ENCODE measurements around the gene CLEC1A.

Gene CLEC1A

DNA sequence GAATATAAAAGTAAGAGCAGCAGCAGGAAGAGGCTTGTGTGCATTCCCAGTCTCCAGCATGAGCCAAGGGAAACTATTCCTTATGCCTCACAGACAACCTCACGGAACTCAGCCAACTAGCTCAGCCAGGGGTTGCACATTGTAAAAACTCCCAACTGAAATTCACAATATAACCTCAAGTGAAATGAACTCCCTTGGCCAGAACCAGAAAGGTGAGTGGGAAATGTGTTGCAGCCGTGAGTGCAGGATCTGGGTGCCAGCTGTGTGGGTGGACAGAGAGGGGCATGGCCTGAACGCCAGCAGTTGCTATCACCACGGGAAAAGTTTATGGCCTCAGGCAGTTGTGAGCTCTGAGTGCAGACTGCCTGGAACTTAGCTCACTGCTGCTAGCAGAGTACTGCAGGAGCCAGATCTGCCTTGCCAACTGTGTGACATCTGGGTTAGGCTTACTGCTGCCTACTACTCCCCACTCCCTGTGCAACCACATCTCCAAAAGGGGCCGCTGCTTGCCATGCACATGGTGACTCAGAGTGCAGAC, 2.3 kb upstream of the CLEC1A start:
- peak; percentile 87 for DNase-seq (ENCODE audit: low read depth)

DNA sequence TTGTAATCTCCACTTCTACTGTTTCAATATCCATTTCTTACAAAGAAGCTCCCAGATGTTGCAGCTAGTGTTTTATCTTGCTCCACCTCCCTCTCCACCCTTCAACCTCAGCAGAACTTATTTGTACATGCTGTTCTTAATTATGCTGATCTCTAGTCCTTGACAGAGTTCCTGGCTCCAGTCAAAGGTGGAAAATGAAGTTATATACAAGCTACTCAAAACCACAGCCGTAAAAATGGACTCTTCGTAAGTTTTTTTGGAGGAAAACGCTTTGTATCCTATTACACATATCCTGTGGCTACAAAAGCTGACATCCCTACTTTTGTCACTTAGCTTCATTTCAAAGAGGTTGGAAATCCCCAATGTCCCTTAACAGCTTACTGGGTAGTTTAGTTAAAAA, 1.3 kb downstream of the CLEC1A start:
- peak; percentile 62 for DNase-seq (ENCODE audit: low read depth)

DNA sequence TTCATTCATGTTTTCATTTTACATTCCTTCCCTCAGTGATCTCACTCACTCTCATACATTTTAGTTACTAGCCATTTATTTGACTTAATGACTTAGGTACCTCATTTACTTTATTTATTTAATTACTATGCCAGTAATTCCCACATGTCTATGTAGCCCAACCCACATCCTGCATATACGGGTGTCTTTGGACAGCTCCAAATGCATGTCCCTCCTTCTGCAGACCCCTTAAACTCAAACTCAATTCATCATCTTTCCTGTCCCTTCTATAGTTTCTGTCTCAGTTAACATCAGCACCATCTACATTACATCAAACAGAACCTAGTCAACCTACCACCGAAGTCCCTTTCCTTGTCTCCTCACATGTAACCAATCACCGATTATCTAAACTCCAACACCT, 2.8 kb downstream of the CLEC1A start:
- no peak for DNase-seq (ENCODE audit: low read depth)

DNA sequence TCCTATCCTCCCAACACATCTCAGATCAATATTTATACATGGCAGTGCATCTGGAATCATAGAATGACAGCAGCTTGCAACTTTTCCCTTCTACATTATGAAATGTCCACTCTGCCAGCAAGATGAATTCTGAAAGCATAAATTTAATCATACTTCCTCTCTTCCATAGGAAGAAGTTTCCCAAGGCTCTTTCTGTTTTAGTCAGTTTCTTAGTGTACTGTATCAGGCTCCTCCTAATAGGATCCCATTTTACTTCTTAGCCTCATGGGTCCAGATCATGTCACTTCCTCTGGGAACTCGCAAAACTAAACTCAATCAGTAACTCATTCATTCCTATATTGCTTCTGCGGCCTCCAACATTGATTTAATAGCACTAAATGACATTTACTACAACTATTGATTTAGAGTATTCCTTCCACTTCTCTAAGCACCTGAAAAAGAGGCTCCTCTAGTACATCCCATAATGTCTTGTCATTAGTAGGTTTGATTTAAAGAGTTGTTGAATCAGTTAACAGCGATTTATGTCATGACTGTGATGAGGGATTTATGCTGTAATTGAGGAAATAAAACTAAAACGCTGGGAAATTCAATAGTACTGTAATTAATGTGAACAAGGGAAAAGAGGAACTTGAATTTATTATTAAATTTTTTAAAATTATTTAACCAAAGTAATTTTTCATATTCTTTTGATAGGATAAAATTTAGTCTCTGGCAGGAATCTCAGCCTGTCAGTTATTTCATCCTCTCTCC, 4.0 kb downstream of the CLEC1A start:
- no peak for DNase-seq (ENCODE audit: low read depth)

DNA sequence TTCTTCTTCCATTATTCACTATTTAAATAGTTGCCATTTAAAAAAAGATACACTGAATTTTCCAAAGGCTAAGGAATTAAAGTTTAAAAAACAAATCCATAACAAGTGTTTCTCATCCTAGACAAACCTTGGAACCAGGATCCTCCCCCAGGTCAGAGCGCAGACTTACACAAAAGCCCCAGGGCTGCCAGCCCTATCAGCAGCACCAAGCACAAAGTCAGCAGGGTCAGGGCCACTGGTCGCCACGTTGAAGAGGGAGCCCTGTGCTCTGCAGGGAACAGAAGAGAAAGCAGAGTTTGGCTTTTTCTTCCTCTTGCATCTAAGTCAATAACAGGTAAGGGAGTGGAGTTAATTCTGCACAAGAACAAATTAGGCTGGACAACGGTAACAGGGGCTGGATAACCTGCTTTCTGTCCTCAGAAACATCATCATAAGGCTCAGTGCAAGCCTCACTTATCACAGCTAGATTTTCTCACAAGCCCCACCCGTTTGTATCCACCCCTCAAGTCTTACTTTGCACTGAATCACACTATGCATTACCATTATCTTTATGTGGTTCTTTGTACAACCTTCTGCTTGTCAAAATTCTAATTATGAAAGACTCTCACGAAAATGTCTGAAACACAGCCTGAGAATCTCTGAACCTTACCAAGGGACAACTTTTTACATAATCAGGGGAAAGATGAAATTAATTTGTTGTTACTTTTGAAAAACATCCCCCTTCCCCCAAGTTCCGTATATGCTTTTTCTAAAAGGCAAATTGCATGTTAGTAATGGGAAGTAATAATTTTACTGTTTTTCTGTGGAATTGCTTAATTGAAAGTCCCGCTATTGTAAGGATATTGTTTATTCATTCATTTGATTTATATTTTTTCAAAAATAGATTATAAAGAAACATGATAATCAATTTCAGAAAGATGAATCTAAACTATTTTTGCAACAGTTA, 9.6 kb downstream of the CLEC1A start:
- DNase-seq (ENCODE audit: low read depth): no peak

DNA sequence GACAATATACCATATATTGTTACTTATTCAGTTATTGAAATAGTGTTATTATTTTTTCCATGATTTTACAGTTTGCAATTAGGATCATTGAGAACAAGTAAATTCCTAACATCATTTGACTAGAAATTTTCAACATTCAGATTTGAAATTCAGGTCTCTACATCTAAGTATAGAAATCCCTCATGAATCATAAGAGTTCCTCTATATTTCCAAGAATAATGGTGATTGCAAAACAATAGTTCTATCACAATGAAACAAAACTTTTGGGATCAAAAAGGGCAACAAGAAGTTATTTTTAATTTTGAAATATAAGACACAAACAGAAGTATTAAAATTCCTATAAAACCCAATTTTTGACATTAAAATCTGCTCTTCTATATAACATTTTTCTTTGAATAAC, 10.8 kb downstream of the CLEC1A start:
- DNase-seq (ENCODE audit: low read depth): no peak

DNA sequence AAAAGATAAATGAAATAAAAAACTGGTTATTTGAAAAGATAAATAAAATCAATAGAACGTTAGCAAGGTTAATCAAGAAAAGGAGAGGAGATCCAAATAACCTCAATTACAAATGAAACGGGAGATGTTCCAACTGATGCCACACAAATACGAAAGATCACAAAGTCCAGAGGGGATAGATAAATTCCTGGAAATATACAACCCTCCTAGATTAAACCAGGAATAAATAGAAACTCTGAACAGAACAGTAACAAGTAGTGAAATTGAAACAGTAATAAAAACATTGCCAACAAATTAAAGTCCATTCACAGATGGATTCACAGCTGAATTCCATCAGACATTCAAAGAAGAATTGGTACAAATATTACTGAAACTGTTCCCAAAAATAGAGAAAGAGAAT, 12.4 kb downstream of the CLEC1A start:
- DNase-seq (ENCODE audit: low read depth): no peak

DNA sequence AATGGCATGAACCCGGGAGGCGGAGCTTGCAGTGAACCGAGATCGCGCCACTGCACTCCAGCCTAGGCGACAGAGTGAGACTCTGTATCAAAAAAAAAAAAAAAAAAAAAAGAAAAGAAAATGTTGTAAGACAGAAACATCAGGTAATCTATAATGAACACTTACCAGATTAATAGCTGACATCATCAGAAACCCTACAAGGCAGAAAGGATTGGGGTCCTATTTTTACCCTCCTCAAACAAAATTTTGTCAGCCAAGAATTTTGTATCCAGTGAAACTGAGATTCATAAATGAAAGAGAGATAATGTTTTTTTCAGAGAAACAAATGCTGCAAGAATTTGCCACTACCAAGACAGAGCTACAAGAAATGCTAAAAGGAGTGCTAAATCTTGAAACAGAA, 14.1 kb downstream of the CLEC1A start:
- DNase-seq (ENCODE audit: low read depth): no peak

DNA sequence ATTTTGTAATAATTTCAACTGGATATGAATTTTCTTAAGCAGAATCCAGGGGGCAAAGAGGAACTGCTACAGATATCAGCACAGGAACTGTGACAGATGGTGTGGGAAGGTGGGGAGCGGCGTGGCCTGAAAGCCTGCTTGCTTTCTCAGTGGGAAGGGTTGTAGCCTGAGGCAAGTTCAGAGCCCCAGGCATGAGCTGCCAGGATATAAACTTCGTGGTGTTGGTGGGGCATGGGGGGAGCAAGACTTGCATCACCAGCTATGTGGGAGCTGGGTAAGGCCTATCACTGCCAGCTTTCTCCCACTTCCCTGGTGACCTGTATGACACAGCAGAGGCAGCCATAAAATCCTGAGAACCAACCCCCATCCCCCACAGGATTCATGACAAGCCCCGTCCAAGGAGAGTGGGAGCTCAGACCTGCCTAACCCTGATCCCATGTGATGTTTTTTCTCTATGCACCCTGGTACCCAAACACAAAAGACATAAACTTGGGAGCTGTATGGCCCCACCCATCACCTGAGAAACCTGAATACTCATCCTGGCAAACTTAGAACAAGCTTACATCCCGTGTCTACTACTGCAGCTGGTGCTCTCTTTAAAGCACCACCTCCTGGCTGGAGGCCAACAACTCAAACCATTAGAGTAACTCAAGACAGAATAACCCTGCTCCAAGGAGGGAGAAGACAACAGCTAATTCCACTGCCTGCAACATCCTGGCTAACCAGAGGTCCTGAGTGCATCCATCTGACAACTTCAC, 16.5 kb downstream of the CLEC1A start:
- peak; percentile 13 for DNase-seq (ENCODE audit: low read depth)

DNA sequence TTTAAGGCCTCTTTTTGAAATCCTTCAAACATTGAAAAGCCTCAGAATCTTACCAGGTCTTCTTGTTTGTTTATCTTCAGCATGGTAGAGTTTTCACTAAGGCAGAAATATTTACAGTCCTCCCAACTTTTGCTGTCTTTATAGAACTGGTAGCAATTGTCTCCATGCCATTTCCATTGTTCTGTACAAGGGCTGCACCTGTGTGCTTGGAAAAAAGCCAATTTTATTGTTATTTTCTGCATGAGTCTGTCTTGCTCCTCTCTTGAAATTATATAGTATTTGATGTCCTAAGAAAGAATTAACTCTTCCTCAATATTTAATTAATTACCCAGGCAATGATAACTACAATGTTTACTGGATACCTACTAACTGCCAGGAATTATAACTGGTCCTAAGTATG, 23.3 kb downstream of the CLEC1A start:
- no peak for DNase-seq (ENCODE audit: low read depth)

DNA sequence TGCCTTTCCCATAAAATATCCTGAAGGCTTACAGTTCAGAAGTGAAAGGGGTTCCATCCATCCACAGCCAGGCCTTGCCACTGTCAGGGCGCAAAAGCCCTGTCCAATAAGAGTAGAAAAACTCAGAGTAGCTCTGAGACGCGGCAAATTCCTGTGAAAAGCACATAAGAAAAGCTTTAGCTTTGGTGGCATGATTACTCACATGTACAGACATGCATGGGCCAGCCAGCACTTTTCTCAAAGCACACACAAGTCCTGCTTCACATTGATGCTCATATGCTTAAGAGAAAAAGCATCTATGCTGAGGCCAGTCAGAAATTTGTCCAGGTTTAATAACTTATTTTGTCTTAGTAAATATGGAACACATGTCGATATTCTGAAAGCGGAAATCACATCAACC, 25.5 kb downstream of the CLEC1A start:
- peak; percentile 17 for DNase-seq (ENCODE audit: low read depth)

DNA sequence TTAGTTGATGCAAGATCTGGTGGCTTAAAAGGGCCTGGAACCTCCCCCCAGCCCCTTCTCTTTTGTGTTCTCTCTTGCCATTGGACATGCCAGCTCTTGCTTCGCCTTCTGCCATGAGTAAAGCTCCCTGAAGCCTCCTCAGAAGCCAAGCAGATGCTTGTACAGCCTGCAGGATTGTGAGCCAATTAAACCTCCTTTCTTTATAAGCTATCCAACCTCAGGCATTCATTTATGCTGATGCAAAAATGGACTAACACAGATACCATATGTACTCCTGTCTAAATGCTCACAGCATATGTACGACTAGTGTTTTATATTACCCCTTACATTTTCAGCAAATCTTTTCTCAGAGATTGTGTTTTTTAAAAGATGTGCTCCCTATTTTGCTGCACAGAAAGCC, 26.7 kb downstream of the CLEC1A start:
- DNase-seq (ENCODE audit: low read depth): no peak

DNA sequence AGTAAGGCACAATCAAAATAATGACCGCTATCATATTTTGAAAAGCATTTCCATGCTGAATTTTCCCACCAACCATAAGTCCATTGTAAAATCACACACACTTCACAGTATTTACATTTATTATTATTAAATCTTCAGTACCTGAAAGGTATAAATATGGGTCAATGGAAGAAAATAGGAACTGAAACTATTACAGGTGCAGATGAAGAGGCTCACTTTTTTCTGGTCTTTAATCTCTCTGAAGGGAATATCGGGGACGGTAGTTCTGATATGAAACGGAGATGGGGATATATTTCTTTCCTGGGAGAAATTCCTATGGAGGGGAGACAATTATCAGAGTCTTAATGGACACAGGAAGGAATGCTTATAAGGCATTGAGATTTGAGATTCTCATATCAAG, 28.4 kb downstream of the CLEC1A start:
- no peak for DNase-seq (ENCODE audit: low read depth)

DNA sequence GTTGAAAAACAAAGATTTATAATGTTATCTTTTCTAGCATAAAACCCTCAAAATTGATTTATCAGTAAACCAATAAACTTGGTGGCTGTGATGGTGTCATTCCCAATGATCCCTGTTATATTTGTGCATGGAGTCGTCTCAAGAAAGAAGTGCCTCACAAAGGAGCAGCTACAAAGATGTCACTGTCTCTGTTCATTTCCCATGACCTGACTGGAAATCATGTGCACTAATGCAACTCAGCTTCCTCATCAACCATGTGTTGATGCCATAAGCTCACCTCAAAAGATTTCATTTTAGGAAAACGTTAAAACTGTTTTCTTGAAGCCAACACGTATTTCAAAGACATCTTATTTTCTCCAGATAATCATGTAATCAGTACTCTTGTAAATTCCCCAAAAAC, 28.8 kb downstream of the CLEC1A start:
- DNase-seq (ENCODE audit: low read depth): no peak

DNA sequence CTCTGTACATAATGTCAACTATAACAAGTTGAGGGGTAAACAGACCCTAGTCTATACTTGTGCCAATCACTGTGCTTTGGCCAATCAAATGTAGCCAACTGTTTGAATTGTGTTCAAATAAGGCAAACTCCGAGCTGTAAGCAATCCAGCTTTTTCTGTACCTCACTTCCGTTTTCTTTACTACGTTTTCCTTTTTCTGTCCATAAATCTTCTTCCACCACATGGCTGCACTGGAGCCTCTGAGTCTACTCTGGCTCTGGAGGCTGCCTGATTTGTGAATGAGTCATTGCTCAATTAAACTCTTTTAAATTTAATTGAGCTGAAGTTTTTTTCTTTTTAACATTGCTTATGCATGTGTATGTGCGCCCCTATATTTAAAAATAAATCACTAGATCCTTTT, 29.7 kb downstream of the CLEC1A start:
- peak; percentile 90 for DNase-seq (ENCODE audit: low read depth)

DNA sequence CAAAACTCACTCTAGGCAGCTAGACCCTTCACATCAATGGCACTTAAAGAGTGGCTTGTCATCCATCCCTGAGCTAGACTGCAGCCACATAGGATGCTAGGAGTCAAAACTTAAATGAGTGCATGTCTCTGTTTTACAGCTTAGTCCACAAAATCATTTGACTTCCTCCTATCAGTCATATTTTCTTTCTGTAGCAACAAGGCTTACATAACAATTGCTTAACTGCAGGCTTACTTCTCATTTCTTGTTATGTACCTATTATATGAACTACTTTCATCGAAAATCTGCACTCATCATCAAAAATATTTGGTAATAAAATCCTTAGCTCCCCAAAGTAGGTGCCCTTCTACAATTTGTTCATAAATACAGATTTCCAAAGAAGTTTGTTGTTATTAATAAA, 30.1 kb downstream of the CLEC1A start:
- no peak for DNase-seq (ENCODE audit: low read depth)

DNA sequence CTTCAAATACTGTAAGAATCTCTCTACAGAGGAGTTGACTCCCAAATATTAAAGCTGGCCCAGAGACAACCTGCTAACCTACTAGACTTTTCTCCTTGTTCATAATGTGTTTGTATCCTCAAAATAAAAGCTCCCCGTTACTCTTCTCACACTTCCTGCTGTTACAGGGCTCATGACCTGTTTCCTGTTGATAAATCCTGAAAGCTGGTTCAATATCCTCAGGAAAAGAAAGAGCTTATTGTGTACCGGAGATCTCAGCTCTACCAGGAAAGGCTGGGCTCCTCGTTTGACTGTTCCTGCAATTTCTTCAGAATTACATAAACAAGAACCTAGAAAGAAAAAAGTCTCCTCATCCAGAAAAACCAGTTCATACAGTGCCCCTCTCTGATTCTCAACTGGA, 30.8 kb downstream of the CLEC1A start:
- no peak for DNase-seq (ENCODE audit: low read depth)

DNA sequence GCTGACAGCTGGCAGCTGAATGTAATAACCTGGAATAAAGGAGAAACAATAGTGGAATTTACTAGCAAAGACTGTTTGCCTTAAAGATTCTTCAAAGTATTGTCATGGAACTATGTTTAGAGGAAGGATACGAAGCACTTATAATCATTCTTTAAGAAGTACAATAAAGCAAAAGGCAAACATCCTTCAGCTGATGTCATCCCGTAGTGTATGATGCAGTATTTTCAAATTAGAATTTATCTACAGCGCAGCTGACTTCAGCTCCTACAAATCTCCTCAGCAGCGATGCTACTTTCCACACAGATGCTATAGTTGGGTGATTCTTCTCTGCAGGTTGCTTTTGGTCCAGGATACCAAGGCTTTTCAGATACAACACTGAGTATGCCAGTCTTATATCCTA, 31.5 kb downstream of the CLEC1A start:
- DNase-seq (ENCODE audit: low read depth): peak; percentile 29

DNA sequence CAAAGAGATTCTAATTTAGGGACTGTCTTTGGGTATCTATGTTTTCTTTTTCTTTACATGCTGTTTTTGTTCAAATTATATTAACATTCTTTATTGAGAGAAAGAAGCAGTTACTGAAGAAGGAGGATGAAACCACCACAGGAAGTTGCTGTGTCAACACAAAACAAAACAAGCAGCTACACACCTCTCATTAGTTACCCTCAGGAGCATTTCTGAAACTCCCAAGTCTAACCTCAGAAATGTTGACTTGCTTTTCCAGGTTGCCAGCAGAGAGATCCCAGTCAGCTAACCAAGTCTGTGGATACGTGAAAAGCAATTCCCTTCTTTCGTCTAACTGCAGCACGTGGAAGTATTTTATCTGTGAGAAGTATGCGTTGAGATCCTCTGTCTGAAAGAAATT, 33.5 kb downstream of the CLEC1A start:
- peak; percentile 3 for DNase-seq (ENCODE audit: low read depth)

DNA sequence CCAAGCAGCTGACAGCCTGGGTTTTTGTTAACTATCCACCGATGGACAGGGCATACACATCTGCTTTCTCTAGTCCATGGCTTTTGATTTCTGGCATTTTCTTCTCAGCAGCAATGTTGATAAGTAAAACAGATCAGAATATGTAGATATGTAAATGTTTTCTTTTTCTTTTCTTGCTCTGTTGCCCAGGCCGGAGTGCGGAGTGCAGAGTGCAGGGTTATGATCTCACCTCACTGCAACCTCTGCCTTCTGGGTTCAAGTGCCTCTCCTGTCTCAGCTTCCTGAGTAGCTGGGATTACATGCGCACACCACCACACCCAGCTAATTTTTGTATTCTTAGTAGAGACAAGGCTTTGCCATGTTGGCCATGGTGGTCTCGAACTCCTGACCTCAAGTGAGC, 40.4 kb downstream of the CLEC1A start:
- DNase-seq (ENCODE audit: low read depth): no peak

DNA sequence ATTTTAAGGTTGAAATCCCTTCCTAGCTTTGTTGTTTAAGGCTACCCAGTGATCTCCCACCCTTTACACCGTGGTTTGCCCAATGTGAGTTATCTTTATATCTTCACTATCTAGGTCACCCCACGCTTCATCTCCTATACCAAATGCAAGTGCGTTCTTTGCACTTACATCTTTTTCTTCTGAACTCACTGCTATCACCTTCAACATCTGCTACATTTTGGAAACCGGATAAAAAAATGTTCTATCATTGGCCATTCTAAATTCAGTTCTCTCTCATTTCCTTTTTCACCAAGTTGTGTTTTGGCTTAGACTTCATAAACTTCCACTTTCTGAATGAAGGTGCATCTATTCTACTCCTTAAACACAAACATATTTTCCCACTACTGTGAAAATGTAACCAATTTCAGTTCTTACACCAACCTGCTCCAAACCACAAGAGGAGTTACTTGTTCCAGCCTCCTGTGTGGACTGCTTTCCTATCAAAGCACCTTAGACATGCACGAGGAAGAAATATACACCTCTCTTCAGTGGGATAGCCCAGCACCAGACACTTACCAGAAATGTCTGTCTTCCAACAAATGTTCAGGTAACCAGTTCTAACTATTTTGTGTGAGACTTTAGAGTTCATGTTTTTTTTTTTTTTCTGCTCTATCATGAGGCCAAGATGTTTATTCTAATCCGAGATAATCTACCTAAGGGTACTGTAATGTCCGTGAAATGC, 46.4 kb downstream of the CLEC1A start:
- no peak for DNase-seq (ENCODE audit: low read depth)

DNA sequence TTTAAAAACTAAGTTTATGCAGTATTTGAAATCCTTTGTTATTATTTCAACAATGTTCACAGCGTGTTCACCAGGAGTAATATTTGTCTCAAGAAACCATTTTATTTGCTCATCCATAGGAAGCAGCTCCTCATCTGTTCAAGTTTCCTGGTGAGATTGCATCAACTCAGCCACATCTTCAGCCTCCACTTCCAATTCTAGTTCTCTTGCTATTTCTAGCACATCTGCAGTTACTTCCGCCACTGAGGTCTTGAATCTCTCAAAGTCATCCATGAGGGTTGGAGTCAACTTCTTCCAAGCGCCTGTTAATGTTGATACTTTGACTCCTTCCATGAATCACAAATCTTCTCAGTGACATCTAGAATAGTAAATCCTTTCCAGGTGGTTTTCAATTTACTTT, 50.3 kb downstream of the CLEC1A start:
- DNase-seq (ENCODE audit: low read depth): no peak
